Vagina (tissue), 2 donors: ENCODE data around the gene FOXK1.

Source experiments
- CTCF ChIP-seq, 3 experiments: fragments of 450-650 bp in 2 of 3; fragments of 200-600 bp in 1 of 3; sonication (generic) in 1 of 3; IDR thresholded peaks; one replicate each; pipeline ENCODE4 v1.5.1; 2017 to 2019; ENCODE audit warnings: antibody characterized with exemption in 3 of 3, mild to moderate bottlenecking in 2 of 3, moderate library complexity in 2 of 3
- POLR2A ChIP-seq, 2 donors: fragments of 450-650 bp; IDR thresholded peaks; one replicate each; pipeline ENCODE4 v1.6.1; 2017; ENCODE audit warnings: antibody characterized with exemption in 2 of 2, mild to moderate bottlenecking in 2 of 2, moderate library complexity in 2 of 2
- POLR2AphosphoS5 ChIP-seq, 2 donors: sonication (generic); formaldehyde crosslinking; IDR thresholded peaks; one replicate each; pipeline ENCODE4 v1.9.0; 2017; ENCODE audit warnings: antibody characterized with exemption in 2 of 2, mild to moderate bottlenecking in 2 of 2, low read depth in 1 of 2; ENCODE audit not compliant: insufficient read depth in 1 of 2

DNA sequence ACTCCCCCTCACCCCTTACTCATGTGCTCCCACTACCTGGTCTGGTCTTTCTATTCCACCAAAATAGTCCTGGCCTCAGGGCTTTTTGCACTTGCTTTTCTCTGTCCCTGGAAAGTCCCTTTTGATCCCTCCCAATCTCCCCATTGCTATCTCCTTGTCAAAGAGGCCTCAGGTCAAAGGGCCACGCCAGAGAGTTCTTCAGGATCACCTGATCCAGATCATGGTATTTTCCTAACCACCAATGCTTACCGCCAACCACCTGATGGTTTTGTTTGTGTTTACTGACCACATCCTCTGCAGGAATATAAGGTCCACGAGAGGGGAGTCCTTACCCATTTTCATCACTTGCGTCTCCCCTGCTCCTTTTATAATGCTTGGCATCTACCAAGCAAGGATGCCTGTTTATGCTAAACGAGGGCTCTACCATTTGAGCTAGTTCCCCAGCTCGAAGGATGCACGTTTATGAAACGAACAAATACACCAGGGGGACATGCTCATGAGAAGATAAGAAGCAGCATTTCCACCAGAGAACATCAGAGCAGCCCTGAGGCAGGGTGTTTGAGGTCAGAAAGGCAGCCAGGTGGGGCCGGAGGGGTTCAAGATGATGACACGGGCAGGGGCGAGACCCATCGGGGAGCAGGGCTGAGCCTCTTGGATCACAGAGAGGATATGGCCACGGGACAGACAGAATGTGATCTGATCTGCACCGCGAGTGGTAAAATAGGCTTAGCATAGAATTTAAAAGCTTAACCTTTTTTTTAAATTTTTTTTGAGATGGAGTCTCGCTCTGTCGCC is 43.1 kb upstream of the FOXK1 start:
- TF ChIP-seq CTCF (IDR thresholded peaks at IDR 0.05), result no peak
- no peak for TF ChIP-seq POLR2AphosphoS5 (IDR thresholded peaks at IDR 0.05; ENCODE audit: insufficient read depth in 1 of 2, low read depth in 1 of 2)
- TF ChIP-seq POLR2A (IDR thresholded peaks at IDR 0.05), result no peak
